Mesenteric fat pad (tissue), 1 donor: Measurements from ENCODE around the gene HYDIN. TPM values are rescaled to one million over a fixed set of nuclear protein-coding genes. Genes with fewer than 3 reads are reported as not detected.
"Not testable (repeated sequence)": the region's sequence is repeated elsewhere in the genome, so short reads cannot be mapped to it uniquely, and the experiment has no call there.

Experiments used
- DNase-seq: peaks from one replicate; pipeline ENCODE4 v3.0.0-alpha.2; 2020; ENCODE audit warnings: low spot score
- total RNA-seq: library from RNA; stranded (reverse); fragmentation: NEBNext Ultra II Directional; extraction: Animal tissue kit (Norgen Biotek cat#: 25700); gene quantifications from one replicate; pipeline ENCODE4 v1.2.1, GENCODE V29; 2021
- donor health status: DM: yes; HTN: yes; CAD: no.

Gene HYDIN
- total RNA-seq, 1 donor from 2014 or later: 0.55 TPM

DNA sequence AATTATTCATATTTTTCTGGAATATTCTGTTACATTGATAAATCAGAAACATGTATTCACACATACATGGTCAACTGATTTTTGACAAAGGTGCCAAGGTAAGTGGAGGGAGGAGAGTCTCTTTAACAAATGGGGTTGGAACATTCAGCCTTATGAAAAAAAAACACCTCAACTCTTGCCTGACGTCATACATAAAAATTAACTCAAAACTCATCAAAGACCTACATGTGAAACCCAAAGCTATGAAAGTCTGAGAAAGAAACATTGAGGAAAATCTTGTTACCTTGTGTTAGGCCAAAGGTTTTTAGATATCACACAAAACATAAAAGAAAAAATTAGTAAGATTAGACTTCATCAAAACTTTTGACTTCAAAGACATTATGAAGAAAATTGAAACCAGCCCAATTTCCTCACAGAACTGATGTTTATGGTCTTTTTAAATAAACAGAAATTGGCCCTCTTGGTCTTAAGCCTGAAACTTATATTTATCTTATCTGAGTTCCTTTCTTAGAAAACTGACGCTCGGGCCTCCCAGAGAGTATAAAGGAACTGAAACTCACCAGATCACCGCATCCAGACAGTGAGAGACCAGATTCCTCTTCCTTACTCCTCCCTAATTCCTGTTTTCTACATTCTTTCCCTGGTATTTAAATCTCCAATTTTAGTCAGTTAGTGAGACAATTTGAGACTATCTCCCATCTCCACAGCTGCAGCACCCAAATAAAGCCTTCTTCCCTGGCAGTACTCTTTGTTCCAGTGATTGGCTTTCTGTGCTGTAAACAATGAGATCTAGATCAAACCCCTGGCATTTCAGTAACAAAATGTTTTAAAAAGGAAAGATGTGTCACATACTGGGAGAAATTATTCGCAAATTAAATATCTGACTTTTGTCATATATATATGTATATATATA, 4.0 kb downstream of the HYDIN start:
- no peak for DNase-seq

DNA sequence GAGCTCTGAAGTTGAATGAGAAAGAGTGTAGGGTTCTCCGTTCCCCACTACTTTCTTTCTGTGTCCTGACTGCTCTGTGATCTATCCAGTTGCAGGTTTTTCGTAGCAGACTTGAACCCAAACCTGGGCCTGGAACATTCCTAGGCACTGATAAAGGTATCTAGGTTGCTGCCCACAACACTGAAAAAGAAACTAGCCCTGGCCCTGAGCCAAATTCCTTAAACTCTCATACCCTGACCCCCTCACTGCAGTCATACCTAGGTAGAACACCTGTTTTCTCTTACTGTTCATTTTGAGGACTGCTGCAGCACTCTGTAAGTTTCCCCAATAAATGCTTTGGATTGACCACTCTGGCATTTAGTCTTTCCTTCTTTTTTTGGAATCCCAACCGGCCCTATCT, 5.4 kb downstream of the HYDIN start:
- DNase-seq: no peak

DNA sequence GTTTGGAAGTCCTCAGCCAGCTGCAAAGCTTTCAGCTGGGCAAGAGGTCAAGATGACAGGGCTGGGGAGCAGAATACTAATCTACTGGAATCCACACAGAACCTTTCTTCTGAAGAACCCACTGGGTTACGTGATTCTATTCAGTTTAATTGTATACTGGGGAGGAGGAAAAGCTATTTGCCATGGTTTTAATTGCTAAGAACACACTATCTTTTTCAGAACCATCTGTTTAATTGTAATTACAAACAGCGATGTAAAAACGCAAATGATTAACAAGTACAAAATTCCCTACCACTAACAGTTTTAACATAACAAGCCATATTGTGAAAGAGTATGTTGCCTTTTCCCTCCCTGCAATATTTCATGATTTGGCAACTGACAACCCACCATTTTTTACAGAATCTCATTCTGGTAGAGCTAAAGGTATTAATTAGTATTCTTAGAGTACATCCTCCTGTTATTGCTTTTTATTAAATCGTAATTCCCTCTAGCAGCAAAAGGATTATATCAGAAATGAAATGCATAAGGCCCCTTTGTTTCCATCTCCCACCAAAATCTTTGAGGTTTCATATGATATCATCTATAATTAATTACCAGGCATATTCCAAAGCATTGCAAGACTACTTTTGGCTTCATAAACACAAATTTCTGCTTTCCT, 12.1 kb downstream of the HYDIN start:
- no peak for DNase-seq

DNA sequence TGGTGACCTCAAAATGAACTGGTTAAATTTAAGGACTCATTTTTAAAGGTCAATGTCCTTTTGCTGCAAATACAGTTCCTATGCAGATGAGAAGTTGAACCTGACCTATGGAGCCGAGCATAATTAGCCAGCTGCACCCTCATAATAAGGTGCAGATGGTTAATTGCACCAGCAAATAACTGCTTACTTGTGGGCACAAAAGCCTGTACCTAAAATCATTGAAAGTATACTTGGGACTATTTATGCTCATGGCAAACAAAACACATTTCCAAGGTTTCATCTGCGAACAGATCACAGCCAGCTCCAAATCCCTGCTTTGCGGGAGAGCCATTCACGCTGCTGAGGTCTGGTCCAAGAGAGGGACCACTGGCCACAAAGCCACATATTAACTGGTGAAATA, 13.0 kb downstream of the HYDIN start:
- DNase-seq: no peak

DNA sequence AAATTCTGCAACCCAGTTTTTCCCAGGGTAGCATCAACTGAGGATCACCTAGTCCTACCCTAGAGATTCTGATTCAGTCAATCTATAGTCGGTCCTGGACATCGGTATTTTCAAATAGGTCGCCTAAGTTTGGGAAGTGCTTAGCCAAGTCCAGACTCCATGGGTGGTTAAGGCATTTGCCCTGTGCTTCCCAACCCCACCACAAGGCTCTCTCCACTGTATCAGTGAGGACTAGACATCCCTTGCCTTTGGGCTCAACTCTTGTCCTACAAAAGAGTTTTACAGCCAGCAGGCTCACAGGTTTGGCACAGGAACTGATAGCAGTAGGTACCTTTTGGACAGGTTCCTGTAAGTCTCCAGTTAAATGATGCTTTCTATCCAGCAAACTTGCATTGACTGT, 13.8 kb downstream of the HYDIN start:
- no peak for DNase-seq

DNA sequence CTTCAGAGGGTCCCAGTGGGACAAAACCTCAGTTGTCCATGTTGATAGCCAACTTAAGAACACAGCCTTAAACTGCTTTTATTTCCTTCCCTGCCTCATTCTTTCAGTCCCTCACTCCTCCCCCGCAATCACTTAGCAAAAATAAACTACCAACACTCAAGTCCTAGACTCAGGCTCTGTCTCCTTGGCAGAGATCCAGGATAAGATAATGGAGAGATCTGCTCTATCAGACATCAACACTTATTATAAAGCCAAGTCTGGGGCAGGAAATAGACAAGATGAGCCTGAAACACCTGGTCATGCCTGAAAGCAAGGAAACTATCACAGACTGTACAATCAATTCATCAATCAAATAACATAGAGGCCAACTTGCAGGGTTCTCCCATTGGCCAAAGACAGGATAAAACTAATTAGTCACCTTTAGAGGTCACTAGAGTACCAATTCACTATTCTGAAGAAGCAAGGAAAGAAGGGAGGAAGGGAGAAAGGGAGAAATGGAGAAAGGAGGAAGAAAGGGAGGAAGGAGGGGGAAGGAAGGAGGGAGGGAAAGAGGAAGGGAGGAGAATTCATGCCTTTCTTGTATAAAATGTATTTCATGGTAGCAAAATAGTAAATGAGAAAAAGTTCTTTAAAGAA, 15.7 kb downstream of the HYDIN start:
- no peak for DNase-seq

DNA sequence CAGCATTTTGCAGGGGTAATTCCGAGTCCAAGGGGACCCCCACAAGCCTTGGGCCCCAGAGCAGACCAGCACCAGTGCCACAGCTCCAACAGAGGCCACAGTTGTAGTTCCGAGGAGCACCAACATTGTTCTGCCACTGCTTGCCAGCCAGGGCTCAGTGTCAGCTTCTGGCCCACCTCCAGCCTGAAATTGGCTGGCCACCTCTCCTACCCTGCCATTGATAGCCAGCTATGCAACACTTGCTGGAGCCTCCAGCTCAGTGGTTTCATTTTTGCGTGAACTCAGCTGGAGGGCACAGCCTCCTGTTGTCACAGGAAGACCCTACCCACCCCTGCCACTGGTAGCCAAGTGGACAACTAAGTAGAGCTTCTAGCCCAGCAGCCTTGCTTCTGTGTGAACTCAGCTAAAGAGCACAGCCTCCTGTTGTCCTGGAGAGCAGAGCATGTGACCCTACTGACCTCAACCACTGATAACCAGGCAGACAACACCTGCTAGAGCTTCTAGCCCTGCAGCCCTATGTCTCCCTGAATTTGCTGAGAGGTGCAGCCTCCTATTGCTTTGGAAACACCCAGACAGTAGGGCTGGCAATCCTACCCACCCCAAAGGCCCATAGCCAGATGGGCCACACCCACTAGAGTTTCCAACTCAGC, 24.9 kb downstream of the HYDIN start:
- no peak for DNase-seq

DNA sequence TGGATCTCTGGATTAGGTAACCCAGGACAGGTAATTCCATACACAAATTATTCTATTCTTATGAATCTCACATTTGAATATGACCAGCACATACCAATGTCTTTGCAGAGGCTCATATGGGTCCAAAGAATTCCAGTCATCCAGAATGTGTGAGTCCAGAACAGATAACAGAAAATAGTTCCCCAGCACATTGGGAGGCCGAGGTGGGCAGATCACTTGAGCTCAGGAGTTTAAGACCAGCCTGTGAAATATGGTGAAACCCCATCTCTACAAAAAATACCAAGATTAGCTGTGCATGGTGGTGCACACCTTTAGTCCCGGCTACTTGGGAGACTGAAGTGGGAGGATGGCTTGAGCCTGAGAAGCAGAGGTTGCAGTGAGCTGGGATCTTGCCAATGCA, 26.9 kb downstream of the HYDIN start:
- DNase-seq: no peak

DNA sequence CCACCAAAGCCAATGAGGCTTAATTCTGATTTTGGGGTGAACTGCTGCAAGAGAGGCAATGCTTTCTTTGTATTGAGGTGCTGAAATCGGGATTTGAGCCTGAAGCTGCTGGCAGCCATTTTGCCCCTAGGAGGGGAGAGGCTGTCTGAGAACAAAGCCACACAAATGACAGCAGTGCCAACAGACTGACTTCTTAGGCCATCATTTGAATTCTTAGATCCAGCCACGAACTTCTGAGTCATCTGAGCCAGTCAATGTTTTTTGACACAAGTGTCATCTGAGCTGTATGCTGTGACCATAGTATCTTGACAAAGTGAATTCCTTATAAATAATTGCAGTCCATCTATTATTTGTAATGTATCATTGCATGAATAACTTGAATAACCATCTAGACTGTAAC, 29.0 kb downstream of the HYDIN start:
- DNase-seq: no peak

DNA sequence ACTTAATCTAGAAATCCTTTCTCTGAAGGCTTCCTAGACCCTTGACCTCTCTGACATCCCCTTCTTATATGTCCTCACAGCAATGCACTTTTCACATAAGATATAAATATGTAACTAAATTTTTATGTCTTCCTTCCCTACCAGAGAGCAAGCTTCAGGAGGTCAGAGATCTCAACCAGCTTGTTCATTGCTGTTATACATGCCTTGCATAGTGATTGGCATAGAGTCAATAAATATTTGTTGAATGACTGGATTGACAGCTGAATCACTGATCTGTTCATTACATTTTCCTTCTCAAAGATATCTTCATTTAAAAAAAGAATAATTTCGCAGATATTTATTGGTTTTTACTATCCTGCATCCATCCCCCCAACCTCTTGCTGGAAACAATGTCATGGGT, 29.5 kb downstream of the HYDIN start:
- no peak for DNase-seq

DNA sequence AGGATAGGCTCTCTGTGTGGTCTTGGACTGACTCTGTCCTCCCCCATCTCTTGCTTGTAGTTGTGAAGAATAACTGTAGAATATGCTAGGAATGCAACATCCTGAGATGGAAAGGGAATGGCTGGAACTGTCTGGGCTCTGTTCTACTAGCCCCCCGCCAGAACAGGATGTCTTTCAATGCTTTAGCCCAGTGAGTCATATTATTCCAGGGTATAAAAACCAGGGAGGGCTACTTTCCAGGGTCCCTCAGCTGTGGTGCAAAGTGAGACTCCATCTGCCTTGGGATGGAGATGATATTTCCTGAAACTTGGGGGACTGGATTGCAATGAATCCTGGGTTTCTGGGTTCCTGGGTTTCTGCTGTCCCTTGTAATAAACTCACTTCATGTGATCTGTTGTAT, 32.1 kb downstream of the HYDIN start:
- DNase-seq: no peak

DNA sequence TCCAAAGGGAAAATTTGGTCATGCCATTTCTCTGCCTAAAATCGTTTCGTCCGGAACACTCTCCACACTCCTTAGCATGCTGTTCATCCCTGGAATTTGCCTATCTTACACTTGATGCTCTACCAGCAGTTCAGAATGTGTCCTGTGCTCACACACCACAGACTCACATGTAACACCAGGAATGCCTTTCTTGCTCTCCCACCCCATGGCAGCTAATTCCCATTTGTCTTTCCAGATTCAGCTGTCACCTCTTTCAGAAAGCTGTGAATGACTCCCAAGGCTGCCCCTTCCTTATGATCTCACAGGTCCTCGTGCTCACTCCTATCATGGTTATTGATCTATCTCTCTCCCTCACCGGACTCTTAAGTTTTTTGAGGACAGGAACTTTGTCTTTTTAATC, 38.1 kb downstream of the HYDIN start:
- DNase-seq: no peak

DNA sequence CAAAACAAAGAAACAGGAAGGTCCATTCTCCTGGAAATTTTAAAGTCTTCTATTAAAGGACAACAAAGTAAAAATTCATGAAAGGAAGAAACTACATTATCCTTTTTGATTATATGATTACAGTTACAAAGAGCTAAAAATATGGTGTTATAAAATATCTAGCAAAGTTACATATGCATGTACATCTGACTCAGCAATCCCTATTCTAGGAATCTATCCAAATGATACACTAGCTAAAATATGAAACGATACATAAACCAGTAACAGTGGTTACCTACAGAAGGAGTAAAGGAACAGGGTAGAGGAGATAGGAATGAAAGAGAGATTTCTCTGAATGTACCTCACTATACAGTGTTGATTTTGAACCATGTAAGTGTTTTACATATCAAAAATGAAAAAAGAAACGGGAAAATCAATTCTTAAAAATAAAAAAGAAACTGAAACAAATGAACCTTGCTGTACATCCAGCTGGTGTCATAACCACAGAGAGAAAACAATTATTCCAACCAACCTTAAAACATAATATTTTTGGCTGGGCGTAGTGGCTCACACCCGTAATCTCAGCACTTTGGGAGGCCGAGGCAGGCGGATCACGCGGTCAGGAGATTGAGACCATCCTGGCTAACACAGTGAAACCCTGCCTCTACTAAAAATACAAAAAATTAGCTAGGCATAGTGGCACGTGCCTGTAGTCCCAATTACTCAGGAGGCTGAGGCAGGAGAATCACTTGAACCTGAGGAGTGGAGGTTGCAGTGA, 41.4 kb downstream of the HYDIN start:
- no peak for DNase-seq

DNA sequence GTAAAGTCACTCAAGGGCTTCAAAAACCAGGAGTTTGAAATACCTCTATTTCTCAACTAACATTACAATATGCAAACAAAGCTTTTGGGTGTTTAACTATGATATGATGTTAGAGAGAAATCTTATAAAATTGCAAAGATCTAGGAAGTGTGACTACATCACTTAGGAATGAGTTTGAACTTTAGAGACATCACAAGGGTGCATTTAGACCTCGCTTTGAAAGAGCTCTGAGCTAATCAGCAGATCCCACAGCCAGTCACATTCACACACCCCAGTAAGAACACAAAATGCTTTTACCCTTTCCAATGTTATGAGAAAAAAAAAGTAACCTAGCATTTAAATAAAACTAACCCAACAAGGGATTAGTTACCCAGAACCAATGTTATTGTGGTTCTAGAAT, 45.2 kb downstream of the HYDIN start:
- no peak for DNase-seq

DNA sequence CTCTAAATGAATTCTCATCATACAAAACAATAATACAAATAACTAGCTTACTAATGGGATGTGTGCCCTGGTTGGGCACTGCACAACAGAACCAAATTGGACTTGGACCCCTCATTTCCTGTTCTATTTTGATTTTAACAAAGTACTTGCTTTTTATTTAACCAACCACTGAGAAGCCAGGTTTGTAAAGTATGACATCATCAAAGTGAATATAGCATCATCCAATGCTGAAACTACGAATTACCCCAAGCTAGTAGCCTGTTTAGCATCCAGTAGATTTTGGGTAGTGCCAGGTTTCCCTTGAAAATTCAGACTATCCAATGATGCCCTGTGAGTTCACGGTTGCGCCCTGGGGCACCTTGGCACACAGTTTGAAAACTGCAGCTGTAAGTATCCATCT, 51.0 kb downstream of the HYDIN start:
- DNase-seq: no peak

DNA sequence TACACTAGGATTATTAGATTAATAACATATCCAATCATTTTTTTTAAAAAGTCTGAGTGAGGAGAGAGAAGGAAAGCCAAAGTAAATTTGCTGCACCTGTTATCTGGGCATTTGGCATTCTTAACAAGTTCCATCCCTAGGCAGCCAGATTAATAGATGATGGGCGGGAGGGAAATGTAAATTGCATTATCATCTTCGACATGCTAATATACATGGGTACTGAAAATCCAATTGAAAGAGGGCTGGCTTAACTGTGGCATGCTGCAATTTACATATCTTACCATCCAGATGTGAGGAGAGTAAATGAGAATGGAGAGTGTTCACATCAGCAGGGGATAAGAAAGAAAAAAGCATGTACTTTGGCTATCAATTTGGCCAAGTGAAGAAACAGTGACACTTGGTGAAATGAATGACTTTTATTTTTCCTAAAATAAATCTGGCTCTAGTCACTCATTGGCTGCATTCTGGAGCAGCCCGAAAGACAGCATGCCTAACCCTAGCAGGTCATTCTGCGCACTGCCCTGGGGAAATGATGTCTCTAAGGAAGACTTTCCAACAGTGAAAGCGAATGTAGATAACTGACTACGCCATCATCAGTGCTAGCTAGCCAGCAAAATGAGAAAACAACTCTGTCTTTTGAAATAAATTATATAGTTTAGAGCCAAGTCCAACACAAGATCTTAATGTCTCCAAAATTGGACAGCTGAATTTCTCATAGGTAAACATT, 57.9 kb downstream of the HYDIN start:
- DNase-seq: no peak

DNA sequence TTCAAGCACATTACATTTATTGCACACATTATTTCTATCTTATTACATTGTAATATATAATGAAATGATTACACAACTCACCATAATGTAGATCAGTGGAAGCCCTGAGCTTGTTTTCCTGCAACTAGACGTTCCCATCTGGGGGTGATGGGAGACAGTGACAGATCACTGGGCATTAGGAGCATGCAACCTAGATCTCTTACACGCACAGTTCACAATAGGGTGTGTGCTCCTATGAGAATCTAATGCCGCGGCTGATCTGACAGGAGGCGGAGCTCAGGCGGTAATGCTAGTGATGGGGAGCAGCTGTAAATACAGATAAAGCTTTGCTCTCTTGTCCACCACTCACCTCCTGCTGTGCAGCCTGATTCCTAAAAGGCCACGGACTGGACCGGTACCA, 69.5 kb downstream of the HYDIN start:
- not testable (repeated sequence) for DNase-seq

DNA sequence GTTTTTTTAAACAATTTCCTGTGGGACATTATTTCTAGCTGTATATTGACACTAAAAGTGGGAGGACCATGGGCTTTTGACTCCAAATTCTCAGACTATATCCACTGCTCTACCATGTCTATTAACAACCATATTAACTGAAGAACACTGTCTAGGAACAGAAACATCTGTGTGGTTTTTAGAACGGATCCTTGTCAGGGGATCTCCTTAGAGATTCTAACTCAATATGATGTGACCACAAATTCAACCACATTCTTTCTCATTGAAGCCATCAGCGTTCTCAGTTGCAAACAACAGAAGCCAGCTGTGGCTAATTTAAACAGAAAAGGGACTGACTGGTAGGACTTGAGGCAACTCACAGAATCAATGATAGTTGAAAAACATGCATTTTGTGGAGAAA, 73.2 kb downstream of the HYDIN start:
- not testable (repeated sequence) for DNase-seq

DNA sequence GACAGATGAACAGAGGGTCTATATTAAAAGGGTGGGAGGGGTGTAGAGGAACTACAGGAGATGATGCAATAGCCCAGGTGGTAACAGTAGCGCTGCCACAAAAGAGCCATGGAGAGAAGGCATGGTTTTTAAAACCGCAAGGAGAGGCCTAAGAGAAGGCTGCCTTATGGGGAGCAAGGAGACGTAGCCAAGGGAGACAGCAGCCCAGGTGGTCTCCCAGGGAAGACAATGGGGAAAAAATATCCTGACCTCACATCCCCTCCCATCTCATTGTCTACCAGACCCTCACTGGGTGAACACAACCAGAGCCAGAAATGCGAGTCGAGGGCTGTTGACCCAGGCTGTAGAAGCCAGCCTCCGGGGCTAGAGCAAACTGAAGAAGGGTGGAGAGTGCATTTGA, 77.2 kb downstream of the HYDIN start:
- not testable (repeated sequence) for DNase-seq

DNA sequence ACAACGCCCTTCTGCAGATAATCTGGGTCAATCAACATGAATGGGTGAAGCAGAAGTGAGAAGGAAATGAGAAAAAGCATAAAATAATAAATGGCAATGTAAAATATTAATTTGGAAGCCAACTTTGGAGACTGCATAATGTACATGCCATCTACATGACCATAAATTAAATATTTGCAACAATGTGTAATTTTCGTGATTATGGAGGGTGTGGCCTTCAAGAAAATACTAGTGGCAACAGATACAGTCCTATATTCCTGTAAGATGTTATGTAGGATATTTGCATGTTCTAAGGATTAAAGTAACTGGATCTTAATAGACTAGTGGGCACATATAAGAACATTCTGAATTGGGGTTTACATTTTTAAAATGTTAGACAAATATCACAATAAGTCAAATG, 78.9 kb downstream of the HYDIN start:
- not testable (repeated sequence) for DNase-seq
